DLD1 (cell line): Measurements from ENCODE around the gene GART.

Source experiments
- in situ Hi-C: cut with HindIII; loops from 2 replicates; pipeline ENCODE4 v1.10.0; 2017; ENCODE audit warnings: low sequenced_read_pairs

The GART gene

DNA sequence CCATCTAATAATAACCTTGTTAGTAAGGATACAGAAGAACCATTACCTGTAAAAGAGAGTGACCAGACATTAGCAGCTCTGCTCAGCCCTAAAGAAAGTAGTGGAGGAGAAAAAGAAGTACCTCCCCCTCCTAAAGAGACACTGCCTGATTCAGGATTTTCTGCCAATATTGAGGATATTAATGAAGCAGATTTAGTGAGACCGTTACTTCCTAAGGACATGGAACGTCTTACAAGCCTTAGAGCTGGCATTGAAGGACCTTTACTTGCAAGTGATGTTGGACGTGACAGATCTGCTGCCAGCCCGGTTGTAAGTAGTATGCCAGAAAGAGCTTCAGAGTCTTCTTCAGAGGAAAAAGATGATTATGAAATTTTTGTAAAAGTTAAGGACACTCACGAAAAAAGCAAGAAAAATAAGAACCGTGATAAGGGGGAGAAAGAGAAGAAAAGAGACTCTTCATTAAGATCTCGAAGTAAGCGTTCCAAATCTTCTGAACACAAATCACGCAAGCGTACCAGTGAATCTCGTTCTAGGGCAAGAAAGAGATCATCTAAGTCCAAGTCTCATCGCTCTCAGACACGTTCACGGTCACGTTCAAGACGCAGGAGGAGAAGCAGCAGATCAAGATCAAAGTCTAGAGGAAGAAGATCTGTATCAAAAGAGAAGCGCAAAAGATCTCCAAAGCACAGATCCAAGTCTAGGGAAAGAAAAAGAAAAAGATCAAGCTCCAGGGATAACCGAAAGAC, 12.5 kb upstream of the GART start:
- in situ Hi-C loops = no loop called here

DNA sequence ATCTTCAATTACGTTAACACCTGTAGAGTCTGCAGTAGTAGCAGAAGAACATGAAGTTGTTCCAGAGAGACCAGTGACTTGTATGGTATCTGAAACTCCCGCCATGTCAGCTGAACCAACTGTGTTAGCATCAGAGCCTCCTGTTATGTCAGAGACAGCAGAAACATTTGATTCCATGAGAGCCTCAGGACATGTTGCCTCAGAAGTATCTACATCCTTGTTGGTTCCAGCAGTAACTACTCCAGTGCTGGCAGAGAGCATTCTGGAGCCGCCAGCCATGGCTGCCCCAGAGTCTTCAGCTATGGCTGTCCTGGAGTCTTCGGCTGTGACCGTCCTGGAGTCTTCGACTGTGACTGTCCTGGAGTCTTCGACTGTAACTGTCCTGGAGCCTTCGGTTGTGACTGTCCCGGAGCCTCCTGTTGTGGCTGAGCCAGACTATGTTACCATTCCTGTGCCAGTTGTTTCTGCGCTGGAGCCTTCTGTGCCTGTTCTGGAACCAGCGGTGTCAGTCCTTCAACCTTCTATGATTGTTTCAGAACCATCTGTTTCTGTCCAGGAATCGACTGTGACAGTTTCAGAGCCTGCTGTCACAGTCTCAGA, 11.2 kb upstream of the GART start:
- in situ Hi-C loops = no loop called here

DNA sequence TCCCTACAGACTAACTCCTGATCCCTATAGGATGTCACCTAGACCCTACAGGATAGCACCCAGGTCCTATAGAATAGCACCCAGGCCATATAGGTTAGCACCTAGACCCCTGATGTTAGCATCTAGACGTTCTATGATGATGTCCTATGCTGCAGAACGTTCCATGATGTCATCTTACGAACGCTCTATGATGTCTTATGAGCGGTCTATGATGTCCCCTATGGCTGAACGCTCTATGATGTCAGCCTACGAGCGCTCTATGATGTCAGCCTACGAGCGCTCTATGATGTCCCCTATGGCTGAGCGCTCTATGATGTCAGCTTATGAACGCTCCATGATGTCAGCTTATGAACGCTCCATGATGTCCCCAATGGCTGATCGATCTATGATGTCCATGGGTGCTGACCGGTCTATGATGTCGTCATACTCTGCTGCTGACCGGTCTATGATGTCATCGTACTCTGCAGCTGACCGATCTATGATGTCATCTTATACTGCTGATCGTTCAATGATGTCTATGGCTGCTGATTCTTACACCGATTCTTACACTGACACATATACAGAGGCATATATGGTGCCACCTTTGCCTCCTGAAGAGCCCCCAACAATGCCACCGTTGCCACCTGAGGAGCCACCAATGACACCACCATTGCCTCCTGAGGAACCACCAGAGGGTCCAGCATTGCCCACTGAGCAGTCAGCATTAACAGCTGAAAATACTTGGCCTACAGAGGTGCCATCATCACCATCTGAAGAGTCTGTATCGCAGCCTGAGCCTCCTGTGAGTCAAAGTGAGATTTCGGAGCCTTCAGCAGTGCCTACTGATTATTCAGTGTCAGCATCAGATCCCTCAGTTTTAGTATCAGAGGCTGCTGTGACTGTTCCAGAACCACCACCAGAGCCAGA, 10.4 kb upstream of the GART start:
- in situ Hi-C loops = no loop called here

DNA sequence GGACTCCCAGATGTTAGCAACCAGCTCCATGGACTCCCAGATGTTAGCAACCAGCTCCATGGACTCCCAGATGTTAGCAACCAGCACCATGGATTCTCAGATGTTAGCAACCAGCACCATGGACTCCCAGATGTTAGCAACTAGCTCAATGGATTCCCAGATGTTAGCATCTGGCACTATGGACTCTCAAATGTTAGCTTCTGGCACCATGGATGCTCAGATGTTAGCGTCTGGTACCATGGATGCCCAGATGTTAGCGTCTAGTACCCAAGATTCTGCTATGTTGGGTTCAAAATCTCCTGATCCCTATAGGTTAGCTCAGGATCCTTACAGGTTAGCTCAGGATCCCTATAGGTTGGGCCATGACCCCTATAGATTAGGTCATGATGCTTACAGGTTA, 9.7 kb upstream of the GART start:
- in situ Hi-C loops = no loop called here

DNA sequence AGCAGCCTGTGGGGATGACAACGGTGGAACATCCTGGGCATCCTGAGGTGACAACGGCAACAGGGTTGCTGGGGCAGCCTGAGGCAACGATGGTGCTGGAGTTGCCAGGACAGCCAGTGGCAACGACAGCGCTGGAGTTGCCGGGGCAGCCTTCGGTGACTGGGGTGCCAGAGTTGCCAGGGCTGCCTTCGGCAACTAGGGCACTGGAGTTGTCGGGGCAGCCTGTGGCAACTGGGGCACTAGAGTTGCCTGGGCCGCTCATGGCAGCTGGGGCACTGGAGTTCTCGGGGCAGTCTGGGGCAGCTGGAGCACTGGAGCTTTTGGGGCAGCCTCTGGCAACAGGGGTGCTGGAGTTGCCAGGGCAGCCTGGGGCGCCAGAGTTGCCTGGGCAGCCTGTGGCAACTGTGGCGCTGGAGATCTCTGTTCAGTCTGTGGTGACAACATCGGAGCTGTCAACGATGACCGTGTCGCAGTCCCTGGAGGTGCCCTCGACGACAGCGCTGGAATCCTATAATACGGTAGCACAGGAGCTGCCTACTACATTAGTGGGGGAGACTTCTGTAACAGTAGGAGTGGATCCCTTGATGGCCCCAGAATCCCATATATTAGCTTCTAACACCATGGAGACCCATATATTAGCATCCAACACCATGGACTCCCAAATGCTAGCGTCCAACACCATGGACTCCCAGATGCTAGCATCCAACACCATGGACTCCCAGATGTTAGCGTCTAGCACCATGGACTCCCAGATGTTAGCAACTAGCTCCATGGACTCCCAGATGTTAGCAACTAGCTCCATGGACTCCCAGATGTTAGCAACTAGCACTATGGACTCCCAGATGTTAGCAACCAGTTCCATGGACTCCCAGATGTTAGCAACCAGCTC, 9.1 kb upstream of the GART start:
- in situ Hi-C loops = no loop called here

DNA sequence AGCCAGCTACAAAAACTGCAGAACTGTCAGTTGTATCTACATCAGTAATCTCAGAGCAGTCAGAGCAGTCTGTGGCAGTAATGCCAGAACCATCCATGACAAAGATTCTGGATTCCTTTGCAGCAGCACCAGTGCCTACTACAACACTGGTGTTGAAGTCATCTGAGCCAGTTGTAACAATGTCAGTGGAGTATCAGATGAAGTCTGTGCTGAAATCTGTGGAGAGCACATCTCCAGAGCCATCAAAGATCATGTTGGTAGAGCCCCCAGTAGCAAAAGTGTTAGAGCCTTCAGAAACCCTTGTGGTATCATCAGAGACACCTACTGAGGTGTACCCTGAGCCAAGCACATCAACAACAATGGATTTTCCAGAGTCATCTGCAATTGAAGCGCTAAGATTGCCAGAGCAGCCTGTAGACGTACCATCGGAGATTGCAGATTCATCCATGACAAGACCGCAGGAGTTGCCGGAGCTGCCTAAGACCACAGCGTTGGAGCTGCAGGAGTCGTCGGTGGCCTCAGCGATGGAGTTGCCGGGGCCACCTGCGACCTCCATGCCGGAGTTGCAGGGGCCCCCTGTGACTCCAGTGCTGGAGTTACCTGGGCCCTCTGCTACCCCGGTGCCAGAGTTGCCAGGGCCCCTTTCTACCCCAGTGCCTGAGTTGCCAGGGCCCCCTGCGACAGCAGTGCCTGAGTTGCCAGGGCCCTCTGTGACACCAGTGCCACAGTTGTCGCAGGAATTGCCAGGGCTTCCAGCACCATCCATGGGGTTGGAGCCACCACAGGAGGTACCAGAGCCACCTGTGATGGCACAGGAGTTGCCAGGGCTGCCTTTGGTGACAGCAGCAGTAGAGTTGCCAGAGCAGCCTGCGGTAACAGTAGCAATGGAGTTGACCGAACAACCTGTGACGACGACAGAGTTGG, 8.2 kb upstream of the GART start:
- in situ Hi-C loops = no loop called here

DNA sequence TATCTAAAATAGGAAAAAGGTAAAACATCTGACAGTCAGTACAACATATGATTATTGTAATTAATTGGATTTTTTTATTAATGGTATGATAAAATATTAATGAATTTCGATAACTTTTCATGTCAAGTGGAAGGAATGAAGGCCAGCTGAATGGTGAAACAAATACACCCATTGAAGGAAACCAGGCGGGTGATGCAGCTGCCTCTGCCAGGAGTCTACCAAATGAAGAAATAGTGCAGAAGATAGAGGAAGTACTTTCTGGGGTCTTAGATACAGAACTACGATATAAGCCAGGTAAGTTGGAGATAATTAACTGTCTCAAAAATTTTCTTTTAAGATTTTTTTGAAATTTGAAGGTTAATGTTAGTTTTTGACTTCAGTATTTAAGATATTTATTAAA, 4.2 kb upstream of the GART start:
- in situ Hi-C loops = no loop called here

DNA sequence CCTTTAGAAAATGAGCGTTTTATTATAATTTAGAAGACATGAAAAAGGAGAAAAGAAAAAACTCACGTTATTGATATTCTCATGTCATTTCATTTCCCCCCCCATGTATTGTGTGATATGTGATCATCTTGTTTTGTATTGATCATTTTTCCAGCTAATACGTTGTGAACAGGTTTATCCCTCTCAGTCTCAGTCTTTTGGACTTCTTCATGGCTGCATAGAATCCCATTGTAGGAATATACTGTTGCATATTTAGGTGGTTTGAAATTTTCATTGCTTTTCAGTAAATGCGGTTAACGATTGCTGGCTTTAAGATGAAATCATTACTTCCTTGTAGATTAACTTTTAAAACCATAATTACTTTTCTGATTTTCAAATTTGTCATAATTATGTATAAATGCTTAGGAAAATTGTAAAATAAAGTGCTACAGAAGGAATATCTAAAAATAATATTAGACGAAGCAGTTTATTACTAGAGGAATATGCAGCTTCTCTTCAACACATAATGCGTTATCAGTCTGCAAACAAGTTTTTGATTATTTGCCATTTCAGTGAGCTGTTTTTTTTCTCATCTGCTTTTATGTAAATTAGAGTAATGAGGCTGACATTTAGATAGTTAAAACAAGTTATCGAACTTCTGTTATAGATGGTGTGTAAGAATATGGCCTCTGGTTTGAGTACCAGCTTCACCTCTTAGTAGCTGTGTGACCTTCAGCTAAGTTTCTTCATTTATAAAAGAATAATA, 2.7 kb upstream of the GART start:
- in situ Hi-C loops = no loop called here

DNA sequence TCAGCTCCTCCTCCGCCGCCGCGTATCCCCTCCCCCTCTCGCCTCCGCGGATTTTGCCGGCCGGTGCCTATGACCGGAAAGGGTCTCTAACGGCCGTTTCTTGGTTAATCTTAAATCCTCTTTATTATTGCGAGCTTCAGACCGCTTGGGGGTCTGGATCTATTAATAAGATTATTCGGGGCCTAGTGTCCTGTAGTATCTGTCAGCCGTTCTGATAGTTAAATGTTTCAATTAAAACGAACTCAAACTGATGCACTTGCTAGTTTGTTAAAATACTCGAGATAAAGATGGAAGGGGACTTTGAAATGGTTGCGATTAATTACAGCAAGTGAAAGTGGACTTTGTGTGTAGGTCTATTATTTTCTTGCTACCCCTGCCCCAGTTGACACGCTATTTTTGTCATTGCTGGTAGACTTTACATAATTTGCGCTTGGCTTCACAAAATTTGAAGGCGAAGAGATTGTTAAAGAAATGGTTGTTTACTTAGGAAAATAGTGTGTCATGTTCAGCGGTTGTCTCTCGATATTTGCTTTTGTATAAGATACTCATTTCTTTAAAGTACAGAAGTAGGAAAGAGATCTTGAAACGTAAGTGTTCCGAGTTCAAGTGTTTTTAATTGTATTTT, 1.7 kb upstream of the GART start:
- in situ Hi-C loops = no loop called here

DNA sequence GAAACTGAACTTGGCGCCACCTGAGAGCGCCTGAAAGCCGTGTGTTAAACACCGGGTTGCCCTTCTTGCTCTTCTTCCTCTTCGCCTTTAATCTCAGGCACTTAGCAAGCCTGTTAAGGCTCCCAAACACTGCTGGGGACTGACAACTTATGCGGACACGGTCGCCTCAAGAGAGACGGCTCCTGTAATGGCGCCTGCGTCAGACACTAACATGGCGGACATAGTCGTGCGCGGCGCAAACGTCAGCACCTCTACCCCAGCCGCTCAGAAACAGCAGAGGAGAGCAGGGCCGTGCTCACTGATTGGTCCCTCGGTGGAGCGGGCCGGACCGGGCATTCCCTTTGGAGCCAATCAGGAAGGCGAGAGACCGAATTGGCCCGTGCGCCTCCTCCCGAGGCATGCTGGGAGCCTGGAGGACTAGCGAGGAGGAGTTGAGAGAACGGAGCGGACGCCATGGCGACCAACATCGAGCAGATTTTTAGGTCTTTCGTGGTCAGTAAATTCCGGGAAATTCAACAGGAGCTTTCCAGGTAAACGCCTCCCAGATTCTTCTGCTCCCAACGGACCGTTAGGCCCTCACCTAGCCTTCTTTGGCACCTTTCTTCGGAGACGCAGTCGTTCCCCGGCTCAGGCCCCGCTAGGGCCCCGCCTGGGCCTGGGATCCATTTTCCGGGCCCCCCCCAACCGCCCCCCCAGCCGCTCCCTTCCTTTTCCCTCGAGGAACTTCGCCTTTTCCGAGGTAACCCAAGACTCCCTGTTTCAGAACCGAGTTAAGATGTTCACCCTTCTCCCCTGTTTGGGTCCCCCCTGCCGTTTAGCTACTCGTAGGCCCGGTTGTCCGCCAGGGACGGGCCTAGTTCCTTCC, 955 bp upstream of the GART start, which contains the start of gene SON:
TSS of gene SON (plus strand) at position 399 of the 865 bp plus-strand sequence. CDS start at position 454, 55 bp downstream.
- in situ Hi-C loops = no loop called here

DNA sequence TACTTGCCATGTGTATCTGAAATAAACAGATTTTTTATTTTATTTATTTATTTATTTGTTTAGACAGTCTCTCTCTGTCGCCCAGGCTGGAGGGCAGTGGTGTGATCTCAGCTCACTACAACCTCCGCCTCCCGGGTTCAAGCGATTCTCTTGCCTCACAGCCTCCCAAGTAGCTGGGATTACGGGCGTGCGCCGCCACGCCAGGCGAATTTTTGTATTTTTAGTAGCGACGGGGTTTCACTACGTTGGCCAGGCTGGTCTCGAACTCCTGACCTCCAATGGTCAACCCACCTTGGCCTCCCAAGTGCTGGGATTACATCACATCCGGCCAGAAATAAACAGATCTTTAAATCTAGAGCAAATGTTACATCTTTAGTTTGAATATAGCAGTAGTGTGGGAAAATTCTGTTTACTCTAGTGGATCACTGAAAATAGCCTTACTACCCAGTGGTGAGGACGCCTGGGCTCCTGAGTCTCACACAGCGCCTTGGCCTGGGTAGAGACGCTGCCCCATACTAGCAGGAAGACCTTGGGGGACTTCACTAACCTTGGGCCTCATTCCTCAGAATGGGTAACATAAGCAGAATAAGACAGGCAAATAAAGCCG, 709 bp downstream of the GART start:
- in situ Hi-C loops = no loop called here

DNA sequence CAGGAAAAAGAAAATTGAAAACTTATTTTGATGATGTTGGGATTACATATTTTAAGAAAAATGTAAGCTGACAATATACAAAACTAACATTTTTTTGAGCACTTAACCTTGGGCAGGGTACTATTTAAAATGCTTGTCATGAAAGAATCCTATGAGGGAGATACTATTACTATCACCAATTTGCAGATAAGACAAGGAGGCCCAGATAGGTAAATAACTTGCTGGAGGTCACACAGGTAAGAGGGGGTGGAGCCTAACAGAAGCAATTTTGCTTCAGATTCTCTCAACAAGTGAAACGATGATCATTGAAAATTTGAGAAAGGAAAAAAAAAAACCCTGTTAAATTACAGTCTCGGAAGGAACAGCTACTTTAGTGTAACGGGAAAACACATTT, 1.2 kb downstream of the GART start:
- in situ Hi-C loops = no loop called here

DNA sequence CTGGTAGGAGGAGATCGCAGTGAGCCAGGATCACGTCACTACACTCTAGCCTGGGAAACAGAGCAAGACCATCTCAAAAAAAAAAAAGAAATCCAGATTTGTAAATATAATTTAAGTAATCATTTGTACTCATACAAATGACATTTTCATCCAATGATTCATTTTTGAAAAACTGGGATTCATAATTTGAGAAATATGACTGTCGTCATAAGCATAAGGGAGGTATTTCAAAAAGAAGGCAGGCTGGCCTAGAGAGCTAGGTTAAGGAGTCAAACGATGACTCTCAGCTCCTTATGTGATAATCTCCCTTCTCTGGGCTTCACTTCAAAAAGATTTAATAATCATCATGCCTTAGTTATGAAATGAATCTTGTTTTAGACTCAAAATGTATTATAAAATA, 2.3 kb downstream of the GART start:
- in situ Hi-C loops = no loop called here

DNA sequence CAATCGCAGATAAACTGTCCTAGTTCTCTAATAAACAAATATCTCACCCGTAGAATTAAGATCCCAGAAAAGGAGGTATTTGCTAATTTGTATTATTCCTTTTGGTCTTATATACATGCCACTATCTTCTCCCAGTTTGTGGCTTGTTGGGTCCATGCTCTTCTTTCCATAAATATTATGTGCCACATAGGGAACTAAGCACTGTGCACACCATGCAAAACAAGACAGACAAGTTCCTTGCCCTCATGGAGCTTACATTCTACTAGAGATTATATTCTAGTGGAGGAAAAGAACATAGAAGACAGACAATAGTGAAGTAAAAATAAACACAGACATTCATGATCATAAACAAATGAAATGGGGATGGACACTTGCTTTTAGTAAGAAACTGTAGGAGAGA, 4.7 kb downstream of the GART start:
- in situ Hi-C loops = no loop called here

DNA sequence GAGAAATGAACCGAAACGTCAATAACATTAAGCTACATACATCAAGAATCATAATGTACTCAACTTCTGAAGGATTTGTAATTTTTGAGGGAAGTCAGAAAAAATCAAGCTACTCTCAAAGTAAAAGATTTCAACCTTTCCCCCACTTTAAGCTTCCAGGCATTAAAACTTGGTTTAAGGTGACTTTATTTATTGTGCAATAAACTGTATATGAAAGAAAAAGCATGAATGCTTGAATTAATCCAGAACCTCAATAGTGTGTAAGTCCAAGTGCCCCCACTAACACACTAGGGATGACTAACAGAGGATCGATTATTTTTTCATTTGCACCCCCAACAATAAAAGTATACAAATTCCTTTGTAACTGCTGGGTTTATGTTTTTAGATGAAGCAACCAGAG, 10.9 kb downstream of the GART start:
- in situ Hi-C loops = no loop called here

DNA sequence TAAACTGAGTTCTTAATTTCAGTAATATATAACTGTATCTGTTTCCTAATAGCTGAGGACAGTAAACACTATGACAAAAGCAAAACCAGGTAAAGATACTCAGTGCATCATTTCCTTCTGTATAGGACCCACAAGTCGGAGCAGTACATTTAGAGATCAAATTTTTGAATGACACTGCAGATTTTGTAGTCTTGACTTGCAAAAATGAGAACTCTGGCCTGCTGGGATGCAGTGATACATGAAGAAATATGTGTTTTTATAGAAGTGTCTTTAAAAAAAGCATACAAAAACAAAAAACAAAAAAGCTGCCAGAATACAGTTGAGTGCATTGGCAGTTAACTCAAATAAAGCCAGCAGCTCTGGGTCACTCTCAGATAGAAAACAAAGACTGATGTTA, 19.0 kb downstream of the GART start:
- in situ Hi-C loops = no loop called here

DNA sequence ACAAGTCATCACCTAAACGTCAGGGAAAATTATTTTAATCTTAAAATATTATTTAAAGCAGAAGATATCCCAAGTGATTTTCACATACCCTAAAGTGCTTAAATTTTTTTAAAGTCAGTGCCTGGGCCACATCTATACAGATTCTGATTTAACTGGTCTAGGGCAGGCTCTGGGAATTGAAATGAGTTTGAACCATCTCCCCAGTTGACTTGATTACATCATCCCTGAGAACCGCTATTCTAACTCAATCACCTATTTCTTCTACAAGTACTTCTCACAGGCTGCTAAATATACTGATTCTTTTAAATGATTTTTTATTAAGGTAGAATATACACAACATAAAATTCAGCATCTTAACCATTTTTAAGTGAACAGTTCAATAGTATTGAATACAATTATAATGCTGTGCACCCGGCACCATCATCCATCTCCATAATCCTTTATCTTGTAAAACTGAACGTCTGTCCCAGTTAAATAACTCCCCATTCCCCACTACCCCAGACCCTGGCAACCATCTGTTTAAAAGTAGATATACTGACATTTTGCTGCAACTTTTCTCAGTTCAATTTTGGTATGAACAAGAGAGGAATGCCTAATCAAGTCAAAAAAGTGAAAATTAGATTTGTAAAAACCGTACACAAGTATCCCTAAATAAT, 19.5 kb downstream of the GART start:
- in situ Hi-C loops = no loop called here
